GM21737 (cell line): ENCODE results near the gene TNNI3.

Source experiments
- ATAC-seq: cut with Tn5 transposase; IDR thresholded peaks from one replicate; pipeline ENCODE4 v1.9.1; 2021; ENCODE audit warnings: mild to moderate bottlenecking, moderate library complexity; ENCODE audit not compliant: unreplicated experiment

The TNNI3 gene

GRCh38 chr19:55147545-55148251 is 9.8 kb downstream of the TNNI3 start:
- no peak for ATAC-seq

- ATAC-seq = no peak
Observed at GRCh38 chr19:55146705-55147273, 10.7 kb downstream of the TNNI3 start.

- no peak for ATAC-seq
Observed at GRCh38 chr19:55146078-55146704, 11.3 kb downstream of the TNNI3 start.

- no peak for ATAC-seq
Observed at GRCh38 chr19:55145232-55145631, 12.3 kb downstream of the TNNI3 start.

GRCh38 chr19:55141696-55142095 is 15.8 kb downstream of the TNNI3 start:
- no peak for ATAC-seq

GRCh38 chr19:55137915-55138314 is 19.6 kb downstream of the TNNI3 start:
- ATAC-seq = no peak

- ATAC-seq = no peak
Observed at GRCh38 chr19:55136399-55137102, 21.0 kb downstream of the TNNI3 start.

- no peak for ATAC-seq
Observed at GRCh38 chr19:55134736-55135135, 22.8 kb downstream of the TNNI3 start.

GRCh38 chr19:55133639-55134444 is 23.7 kb downstream of the TNNI3 start:
- ATAC-seq = no peak

- ATAC-seq = no peak
Observed at GRCh38 chr19:55132453-55133129, 24.9 kb downstream of the TNNI3 start.

- no peak for ATAC-seq
Observed at GRCh38 chr19:55131421-55131820, 26.1 kb downstream of the TNNI3 start.

- ATAC-seq = no peak
Observed at GRCh38 chr19:55119053-55119452, 38.5 kb downstream of the TNNI3 start.

GRCh38 chr19:55118401-55118991 is 39.0 kb downstream of the TNNI3 start:
- ATAC-seq = no peak

- ATAC-seq = peak; percentile 84
Observed at GRCh38 chr19:55117663-55118391, 39.7 kb downstream of the TNNI3 start.

GRCh38 chr19:55116859-55117662 is 40.5 kb downstream of the TNNI3 start, which contains the start of gene PPP1R12C:
TSS of gene PPP1R12C (minus strand) at chr19:55117637. CDS start at chr19:55117543, 94 bp downstream.
- ATAC-seq = peak; percentile 3

- ATAC-seq = no peak
Observed at GRCh38 chr19:55116232-55116858, 41.2 kb downstream of the TNNI3 start.

GRCh38 chr19:55115446-55116065 is 42.0 kb downstream of the TNNI3 start:
- no peak for ATAC-seq
